GM18868 (cell line): ENCODE data around the gene RBM47.
"Not testable (repeated sequence)": the region's sequence is repeated elsewhere in the genome, so short reads cannot be mapped to it uniquely, and the experiment has no call there.

Experiments
- ATAC-seq: cut with Tn5 transposase; IDR thresholded peaks from one replicate; pipeline ENCODE4 v1.9.1; 2021; ENCODE audit warnings: mild to moderate bottlenecking, moderate library complexity; ENCODE audit not compliant: unreplicated experiment

Gene RBM47

GRCh38 chr4:40564815-40565483, 64.7 kb downstream of the RBM47 start:
- peak; percentile 60 for ATAC-seq

GRCh38 chr4:40564004-40564403, 65.7 kb downstream of the RBM47 start:
- ATAC-seq = no peak

GRCh38 chr4:40563401-40563800, 66.3 kb downstream of the RBM47 start:
- no peak for ATAC-seq

GRCh38 chr4:40562681-40563080, 67.0 kb downstream of the RBM47 start:
- ATAC-seq = no peak

- ATAC-seq = no peak
These were observed 67.5 kb downstream of the RBM47 start for GRCh38 chr4:40562208-40562607.

GRCh38 chr4:40561543-40562177, 68.0 kb downstream of the RBM47 start:
- ATAC-seq = not testable (repeated sequence)

- peak; percentile 70 for ATAC-seq
These were observed 69.8 kb downstream of the RBM47 start for GRCh38 chr4:40559585-40560465.

- ATAC-seq = no peak
These were observed 71.9 kb downstream of the RBM47 start for GRCh38 chr4:40557736-40558135.

GRCh38 chr4:40555176-40555900, 74.3 kb downstream of the RBM47 start:
- no peak for ATAC-seq

GRCh38 chr4:40554641-40555040, 75.0 kb downstream of the RBM47 start:
- not testable (repeated sequence) for ATAC-seq

GRCh38 chr4:40553995-40554394, 75.7 kb downstream of the RBM47 start:
- ATAC-seq = no peak

- ATAC-seq = no peak
These were observed 77.1 kb downstream of the RBM47 start for GRCh38 chr4:40552536-40552935.

GRCh38 chr4:40551568-40552136, 78.0 kb downstream of the RBM47 start:
- not testable (repeated sequence) for ATAC-seq

- ATAC-seq = peak; percentile 78
These were observed 78.7 kb downstream of the RBM47 start for GRCh38 chr4:40550948-40551462.

GRCh38 chr4:40550196-40550595, 79.5 kb downstream of the RBM47 start:
- no peak for ATAC-seq

GRCh38 chr4:40548256-40548655, 81.4 kb downstream of the RBM47 start:
- no peak for ATAC-seq

GRCh38 chr4:40547789-40548132, 81.9 kb downstream of the RBM47 start:
- ATAC-seq = no peak

GRCh38 chr4:40546969-40547788, 82.5 kb downstream of the RBM47 start:
- no peak for ATAC-seq

GRCh38 chr4:40546506-40546905, 83.2 kb downstream of the RBM47 start:
- no peak for ATAC-seq

- not testable (repeated sequence) for ATAC-seq
These were observed 84.2 kb downstream of the RBM47 start for GRCh38 chr4:40545487-40545886.
